ENCODE results near the gene AATK. TPM values are rescaled to one million over a fixed set of nuclear protein-coding genes. Genes with fewer than 3 reads are reported as not detected.

Gene AATK
- total and polyA plus RNA-seq, 9 of the 15 experiments (the other 6 are each of a cell fraction or from before 2014, with no cell fraction given) = 0.11 to 0.55 (median 0.38) TPM; not detected in 5

- intact Hi-C loops (cut with micrococcal nuclease) = no loop called here
- no peak overlapping the region for H3K27ac ChIP-seq (ENCODE audit: extremely low read depth, low read depth, low read length)
- H3K36me3 ChIP-seq (ENCODE audit: control insufficient read depth, insufficient read depth, low read length) = peaks cover 5% of the 10 kb centered on the region; the same call in 2 of the 3 replicates
- POLR2A ChIA-PET = no interaction called here
- H3K4me1 ChIP-seq (replicated peaks in 1 of 2; ENCODE audit: control insufficient read depth in 2 of 2, insufficient read depth in 2 of 2, low read length in 2 of 2) = peaks cover 3 to 30% of the 10 kb centered on the region in 2 experiments; a peak in 3 of 5 replicates
- H3K27me3 ChIP-seq (ENCODE audit: control insufficient read depth in 2 of 2, insufficient read depth in 2 of 2, low read length in 2 of 2) = no peaks in the 10 kb centered on the region
- no peak for ATAC-seq
- peaks cover 3% of the 10 kb centered on the region for H3K9me1 ChIP-seq (ENCODE audit: control insufficient read depth, insufficient read depth, low read length)
- H3K4me2 ChIP-seq (ENCODE audit: insufficient read depth, low read length) = no peak overlapping the region
- no peak overlapping the region for H3K4me3 ChIP-seq
- H4K20me1 ChIP-seq (replicated peaks; ENCODE audit: control insufficient read depth, insufficient read depth, low read length) = no peaks in the 10 kb centered on the region
- no peak overlapping the region for H3K9ac ChIP-seq (ENCODE audit: insufficient read depth in 1 of 2, low read depth in 2 of 2, low read length in 2 of 2)
- no peaks in the 10 kb centered on the region for H3K79me2 ChIP-seq (ENCODE audit: control insufficient read depth, insufficient read depth, low read length)
- 83% methylated on average over 10 of the region's 10 CpGs for WGBS (ENCODE audit: insufficient coverage, low coverage, missing lambda C conversion rate)
- no TSS peak for BruUV-seq (replicated peaks)
- CTCF ChIA-PET (ENCODE audit: low intra/inter-chr PET ratio) = interaction anchor here (0.6 kb wide), 1 partner anchor 60 kb away, joined by 4 read pairs; no protein-coding TSS in a partner anchor
- TF ChIP-seq ZFP1 (CRISPR knock-in tag; IDR thresholded peaks at IDR 0.05) = no peak
- DNase-seq (ENCODE audit: extremely low read depth in 1 of 4, low spot score in 3 of 4) = no peak
- in situ Hi-C loops (cut with MboI) = no loop called here
- H2AFZ ChIP-seq (ENCODE audit: low read depth, low read length) = no peak overlapping the region
- H3K9me3 ChIP-seq (replicated peaks; ENCODE audit: control insufficient read depth, insufficient read depth, low read depth, low read length) = no peaks in the 10 kb centered on the region
- no peak for FAIRE-seq
These were observed 36.3 kb upstream of the AATK start for GRCh38 chr17:81202318-81202717.

- CTCF ChIA-PET (ENCODE audit: low intra/inter-chr PET ratio) = no interaction called here
- POLR2A ChIA-PET = interaction anchor here (0.6 kb wide), 2 partner anchors 10 to 80 kb away, joined by 3 to 4 read pairs; no protein-coding TSS in a partner anchor
- Histone ChIP-seq H2AFZ (ENCODE audit: low read depth, low read length) (peak overlapping the region; percentile 58; the same call in 1 of the 2 replicates), H3K4me3 (no peak overlapping the region), H3K27ac (ENCODE audit: extremely low read depth, low read depth, low read length) (no peak overlapping the region), H3K27me3 (ENCODE audit: control insufficient read depth in 2 of 2, insufficient read depth in 2 of 2, low read length in 2 of 2) (no peaks in the 10 kb centered on the region), H3K9ac (ENCODE audit: insufficient read depth in 1 of 2, low read depth in 2 of 2, low read length in 2 of 2) (peak overlapping the region in 1 of 2 experiments; percentile 66; a peak in 2 of 4 replicates), H3K9me1 (ENCODE audit: control insufficient read depth, insufficient read depth, low read length) (peaks cover 3% of the 10 kb centered on the region), H3K4me1 (replicated peaks in 1 of 2; ENCODE audit: control insufficient read depth in 2 of 2, insufficient read depth in 2 of 2, low read length in 2 of 2) (peaks cover 3 to 31% of the 10 kb centered on the region in 2 experiments; a peak in 3 of 5 replicates), H3K9me3 (replicated peaks; ENCODE audit: control insufficient read depth, insufficient read depth, low read depth, low read length) (no peaks in the 10 kb centered on the region), H3K4me2 (ENCODE audit: insufficient read depth, low read length) (no peak overlapping the region; the same call in 1 of the 2 replicates), H3K36me3 (ENCODE audit: control insufficient read depth, insufficient read depth, low read length) (peaks cover 2% of the 10 kb centered on the region; the same call in 2 of the 3 replicates), H4K20me1 (replicated peaks; ENCODE audit: control insufficient read depth, insufficient read depth, low read length) (no peaks in the 10 kb centered on the region), H3K79me2 (ENCODE audit: control insufficient read depth, insufficient read depth, low read length) (no peaks in the 10 kb centered on the region)
- BruUV-seq (replicated peaks) = no TSS peak
- intact Hi-C loops (cut with micrococcal nuclease) = loop anchor here (2.0 kb wide), 1 partner anchor 58 kb away; no protein-coding TSS in a partner anchor
- FAIRE-seq (peak; percentile 86), DNase-seq (ENCODE audit: extremely low read depth in 1 of 4, low spot score in 3 of 4) (peak; percentile 65 to 82 (median 75)), ATAC-seq (peak; percentile 98)
- WGBS (ENCODE audit: insufficient coverage, low coverage, missing lambda C conversion rate) = 45% methylated on average over 27 of the region's 27 CpGs
- in situ Hi-C loops (cut with MboI) = no loop called here
- TF ChIP-seq E2F6 (IDR thresholded peaks at IDR 0.05; ENCODE audit: borderline replicate concordance in 1 of 2, extremely low read depth in 1 of 2, insufficient read depth in 1 of 2, insufficient read length in 1 of 2, low read depth in 1 of 2, low read length in 1 of 2, poor library complexity in 1 of 2, severe bottlenecking in 1 of 2) = peak in 1 of 2 experiments; percentile 30
- peak; percentile 52 for TF ChIP-seq ZNF316 (IDR thresholded peaks at IDR 0.05)
- 0 out of 2 replicates have a peak, but pooled peaks have one; percentile 20 for TF ChIP-seq TFAP4 (CRISPR knock-in tag; IDR thresholded peaks at IDR 0.05; ENCODE audit: borderline replicate concordance)
- TF ChIP-seq GATA2 (CRISPR knock-in tag; IDR thresholded peaks at IDR 0.05) = peak; percentile 60; the same call in 1 of the 2 replicates
- peak; percentile 17; the same call in 1 of the 2 replicates for TF ChIP-seq ZBTB7A (IDR thresholded peaks at IDR 0.05; ENCODE audit: borderline replicate concordance, control insufficient read depth, low read depth, low read length)
- 0 out of 2 replicates have a peak, but pooled peaks have one; percentile 46 for TF ChIP-seq ZHX1 (conservative IDR thresholded peaks at IDR 0.05; ENCODE audit: low read length)
These were observed 34.9 kb upstream of the AATK start for GRCh38 chr17:81200695-81201580.
